IMR-90 (cell line): ENCODE results near the gene NEUROG3. TPM values are rescaled to one million over a fixed set of nuclear protein-coding genes. Genes with fewer than 3 reads are reported as not detected.

Experiments
- ATAC-seq: fragments of 200-7000 bp; cut with Tn5 transposase; 2 replicates; pipeline ENCODE4 v1.9.1; 2020; ENCODE audit warnings: low read depth, mild to moderate bottlenecking, moderate library complexity
- BruUV-seq: library from RNA; stranded (reverse); fragments of 400-500 nt; replicated peaks from 2 replicates; lab custom pipeline; 2021; lab: Mats Ljungman, UMichigan
- CTCF ChIA-PET: fragments of 300-600 bp; formaldehyde crosslinking; extraction: SDS; loops from one replicate; lab custom pipeline; 2021; ENCODE audit warnings: antibody characterized with exemption; lab: Yijun Ruan, JAX
- POLR2A ChIA-PET: fragments of 300-600 bp; sonication (Branson Sonifier 250); formaldehyde crosslinking; loops from one replicate; lab custom pipeline; 2022; ENCODE audit warnings: antibody characterized with exemption; ENCODE audit not compliant: unreplicated experiment; lab: Charles Lee
- DNase-seq: peaks from one replicate; pipeline ENCODE4 v3.0.0; 2013
- H2AFZ ChIP-seq: replicated peaks from 2 replicates; pipeline ENCODE3; 2013; ENCODE audit warnings: low read length, mild to moderate bottlenecking; ENCODE audit not compliant: poor library complexity
- H2AK5ac ChIP-seq: 2 replicates; pipeline ENCODE4 v1.6.1; 2013; ENCODE audit warnings: low read depth, low read length, inconsistent platforms
- H2AK9ac ChIP-seq: replicated peaks from 2 replicates; pipeline ENCODE3; 2013; ENCODE audit warnings: mild to moderate bottlenecking, low read depth, low read length, moderate library complexity; ENCODE audit not compliant: poor library complexity
- H2BK120ac ChIP-seq: 2 replicates; pipeline ENCODE4 v1.6.1; 2013; ENCODE audit warnings: low read depth, low read length, inconsistent platforms
- H2BK15ac ChIP-seq: 3 replicates; pipeline ENCODE4 v1.6.1; 2013; ENCODE audit warnings: low read depth, low read length, inconsistent platforms
- H2BK20ac ChIP-seq: 2 replicates; pipeline ENCODE4 v1.6.1; 2013; ENCODE audit warnings: low read depth, mild to moderate bottlenecking, inconsistent platforms, low read length, moderate library complexity
- H2BK5ac ChIP-seq: 2 replicates; pipeline ENCODE4 v1.6.1; 2013; ENCODE audit warnings: mild to moderate bottlenecking, low read depth, low read length, inconsistent platforms; ENCODE audit not compliant: poor library complexity, severe bottlenecking
- H3K14ac ChIP-seq: replicated peaks from 2 replicates; pipeline ENCODE4 v1.6.1; 2013; ENCODE audit warnings: low read depth, low read length, inconsistent platforms
- H3K18ac ChIP-seq: 2 replicates; pipeline ENCODE4 v1.6.1; 2013; ENCODE audit warnings: low read depth, low read length, control low read depth
- H3K23ac ChIP-seq: 2 replicates; pipeline ENCODE4 v1.6.1; 2013; ENCODE audit warnings: low read depth, low read length, inconsistent platforms
- H3K27ac ChIP-seq: 2 replicates; pipeline ENCODE4 v1.5.1; 2013; ENCODE audit warnings: mild to moderate bottlenecking, control low read depth, low read length; ENCODE audit not compliant: insufficient read depth
- H3K27me3 ChIP-seq: 2 replicates; pipeline ENCODE4 v1.6.1; 2013; ENCODE audit warnings: low read length; ENCODE audit not compliant: control insufficient read depth, insufficient read depth
- H3K36me3 ChIP-seq: 2 replicates; pipeline ENCODE4 v1.6.1; 2013; ENCODE audit warnings: low read length, mixed read lengths; ENCODE audit not compliant: control insufficient read depth, insufficient read depth
- H3K4ac ChIP-seq: 2 replicates; pipeline ENCODE4 v1.6.1; 2013; ENCODE audit warnings: low read depth, low read length, inconsistent platforms
- H3K4me1 ChIP-seq: 2 replicates; pipeline ENCODE4 v1.6.1; 2013; ENCODE audit warnings: low read length, mixed read lengths; ENCODE audit not compliant: control insufficient read depth, insufficient read depth
- H3K4me2 ChIP-seq: 2 replicates; pipeline ENCODE4 v1.6.1; 2013; ENCODE audit warnings: low read depth, mild to moderate bottlenecking, control low read depth, low read length, moderate library complexity
- H3K4me3 ChIP-seq: 2 replicates; pipeline ENCODE4 v1.5.1; 2013; ENCODE audit warnings: low read depth, mild to moderate bottlenecking, control low read depth, low read length, moderate library complexity; ENCODE audit not compliant: insufficient read depth
- H3K56ac ChIP-seq: 2 replicates; pipeline ENCODE4 v1.6.1; 2013; ENCODE audit warnings: low read length, inconsistent platforms; ENCODE audit not compliant: insufficient read depth; ENCODE audit errors: extremely low read depth
- H3K79me1 ChIP-seq, 2 experiments: 2 replicates each; pipeline ENCODE4 v1.6.1; 2013; ENCODE audit warnings: low read length in 2 of 2, inconsistent platforms in 1 of 2, low read depth in 1 of 2
- H3K9ac ChIP-seq: 2 replicates; pipeline ENCODE4 v1.6.1; 2013; ENCODE audit warnings: low read depth, low read length, control low read depth
- H3K9me1 ChIP-seq: 2 replicates; pipeline ENCODE4 v1.6.1; 2013; ENCODE audit warnings: low read length, inconsistent platforms; ENCODE audit not compliant: insufficient read depth
- H3K9me3 ChIP-seq: 2 replicates; pipeline ENCODE4 v1.6.1; 2013; ENCODE audit warnings: low read length; ENCODE audit not compliant: control insufficient read depth, insufficient read depth
- H4K20me1 ChIP-seq: 2 replicates; pipeline ENCODE4 v1.6.1; 2013; ENCODE audit warnings: low read length, inconsistent platforms; ENCODE audit not compliant: insufficient read depth
- H4K5ac ChIP-seq: 2 replicates; pipeline ENCODE4 v1.6.1; 2013; ENCODE audit warnings: mild to moderate bottlenecking, low read depth, low read length, control low read depth
- H4K8ac ChIP-seq, 2 experiments: 2 replicates each; pipeline ENCODE4 v1.6.1; 2013; ENCODE audit warnings: low read depth in 2 of 2, low read length in 2 of 2, control low read depth in 1 of 2, inconsistent platforms in 1 of 2
- H4K91ac ChIP-seq: 2 replicates; pipeline ENCODE4 v1.6.1; 2013; ENCODE audit warnings: low read depth, low read length, inconsistent platforms; ENCODE audit not compliant: insufficient read depth
- CHD1 ChIP-seq: IDR thresholded peaks from 2 replicates; pipeline ENCODE4 v1.6.1; 2012; ENCODE audit warnings: low read depth, low read length, improper control_type of control experiment
- CTCF ChIP-seq: conservative IDR thresholded peaks from 2 replicates; pipeline ENCODE4 v1.5.1; 2012; ENCODE audit warnings: mild to moderate bottlenecking, low read depth, low read length, improper control_type of control experiment
- ELK1 ChIP-seq: fragments of 150-350 bp; IDR thresholded peaks from 2 replicates; pipeline ENCODE4 v1.6.1; 2016; ENCODE audit warnings: low read depth, mild to moderate bottlenecking, low read length, moderate library complexity, borderline replicate concordance
- MAFK ChIP-seq: IDR thresholded peaks from 2 replicates; pipeline ENCODE4 v1.6.1; 2012; ENCODE audit warnings: low read depth, low read length, improper control_type of control experiment
- MAZ ChIP-seq: IDR thresholded peaks from 2 replicates; pipeline ENCODE4 v1.6.1; 2012; ENCODE audit warnings: low read depth, mild to moderate bottlenecking, low read length, improper control_type of control experiment, moderate library complexity, borderline replicate concordance
- MXI1 ChIP-seq: IDR thresholded peaks from 2 replicates; pipeline ENCODE4 v1.6.1; 2012; ENCODE audit warnings: low read depth, mild to moderate bottlenecking, low read length, moderate library complexity, borderline replicate concordance
- NFE2L2 ChIP-seq: fragments of 150-350 bp; IDR thresholded peaks from 2 replicates; pipeline ENCODE4 v1.6.1; 2016; ENCODE audit warnings: low read depth, mild to moderate bottlenecking, low read length
- POLR2A ChIP-seq: IDR thresholded peaks from 2 replicates; pipeline ENCODE4 v1.6.1; 2012; ENCODE audit warnings: mild to moderate bottlenecking, low read depth, low read length
- RAD21 ChIP-seq: IDR thresholded peaks from 2 replicates; pipeline ENCODE4 v1.6.1; 2012; ENCODE audit warnings: low read length, improper control_type of control experiment
- RCOR1 ChIP-seq: IDR thresholded peaks from 2 replicates; pipeline ENCODE4 v1.6.1; 2012; ENCODE audit warnings: mild to moderate bottlenecking, low read length, improper control_type of control experiment; ENCODE audit not compliant: insufficient replicate concordance
- RFX5 ChIP-seq: IDR thresholded peaks from 2 replicates; pipeline ENCODE4 v1.8.0; 2012; ENCODE audit warnings: low read depth, mild to moderate bottlenecking, low read length, moderate library complexity
- WGBS, 2 experiments: methylation state at CpG; one replicate each; pipeline versions ENCODE4 v1.1.5 to v1.1.7; 2013; ENCODE audit warnings: missing lambda C conversion rate in 2 of 2; ENCODE audit not compliant: insufficient read length in 1 of 2; ENCODE audit errors: extremely low coverage in 2 of 2; 5-methylcytosine and 5-hydroxymethylcytosine counted together
- dilution Hi-C: fragments of 300-500 bp; cut with HindIII; formaldehyde crosslinking; loops from one replicate; pipeline ENCODE4 v1.14.3; 2018; ENCODE audit warnings: low sequenced_read_pairs; ENCODE audit not compliant: unreplicated experiment
- in situ Hi-C: fragments of 300-500 bp; cut with MboI; formaldehyde crosslinking; loops from 3 replicates; pipeline ENCODE4 v1.14.3; 2019; ENCODE audit warnings: low sequenced_read_pairs, inconsistent platforms, mixed read lengths
- intact Hi-C: fragments of 100-400 bp; cut with micrococcal nuclease; formaldehyde crosslinking; loops from 2 replicates; pipeline ENCODE4 v1.10.0; 2022
- polyA plus RNA-seq, 3 experiments: library from polyadenylated mRNA; depleted of rRNA; stranded (reverse); fragments of >200 nt; gene quantifications; 2 replicates each; pipeline ENCODE4 v1.2.3, GENCODE V29; 2012; ENCODE audit warnings: low replicate concordance in 1 of 3
- total RNA-seq: library from RNA; depleted of rRNA; stranded (reverse); fragments of >200 nt; gene quantifications from 2 replicates; pipeline ENCODE4 v1.2.3, GENCODE V29; 2012

Gene NEUROG3
- total and polyA plus RNA-seq, 2 of the 4 experiments (the other 2 are of a cell fraction), result not detected

GRCh38 chr10:69619626-69620025 lies 46.4 kb upstream of the NEUROG3 start:
- dilution Hi-C loops, result no loop called here
- Histone ChIP-seq H3K14ac (no peak overlapping the region), H2AFZ (no peak overlapping the region), H4K20me1 (no peaks in the 10 kb centered on the region), H4K5ac (no peak overlapping the region), H3K27ac (no peak overlapping the region), H2BK120ac (no peak overlapping the region), H3K9ac (no peak overlapping the region), H2BK20ac (no peak overlapping the region), H3K4me2 (no peak overlapping the region), H3K4me3 (no peak overlapping the region), H3K27me3 (peaks cover 48% of the 10 kb centered on the region), H2BK5ac (no peak overlapping the region), H3K56ac (no peak overlapping the region), H2AK5ac (no peak overlapping the region), H3K4ac (no peak overlapping the region), H4K8ac (no peak overlapping the region), H3K9me1 (no peaks in the 10 kb centered on the region), H2BK15ac (no peak overlapping the region), H3K18ac (no peak overlapping the region), H3K36me3 (no peaks in the 10 kb centered on the region), H3K79me1 (no peaks in the 10 kb centered on the region), H3K9me3 (no peaks in the 10 kb centered on the region), H3K23ac (no peak overlapping the region), H2AK9ac (no peak overlapping the region), H3K4me1 (no peaks in the 10 kb centered on the region), H4K91ac (no peak overlapping the region)
- ChIA-PET POLR2A (no interaction called here), CTCF (no interaction called here)
- 50% methylated on average over 2 of the region's 7 CpGs; no CpG with 5 or more reads in 1 of the 2 experiments for WGBS, 2 experiments
- in situ Hi-C loops, result no loop called here
- intact Hi-C loops, result loop anchor here (5.0 kb wide), 1 partner anchor 97 kb away; no protein-coding TSS in a partner anchor
- TF ChIP-seq CHD1 (no peak), MXI1 (no peak), ELK1 (no peak), MAFK (no peak), RFX5 (no peak), CTCF (no peak), POLR2A (no peak), NFE2L2 (no peak), MAZ (no peak), RAD21 (no peak), RCOR1 (no peak)
- ATAC-seq, result no peak
- BruUV-seq, result no TSS peak
- DNase-seq, result no peak
